Skeletal muscle tissue (tissue), 4 donors: Measurements from ENCODE around the gene DOCK4. TPM values are rescaled to one million over a fixed set of nuclear protein-coding genes. Genes with fewer than 3 reads are reported as not detected.
"Not testable (repeated sequence)": the region's sequence is repeated elsewhere in the genome, so short reads cannot be mapped to it uniquely, and the experiment has no call there.

ENCODE experiments used
- H3K27ac ChIP-seq: one replicate; pipeline ENCODE4 v1.7.0; 2013; ENCODE audit warnings: mild to moderate bottlenecking, low read depth, low read length, inconsistent platforms
- H3K27me3 ChIP-seq, 3 donors: one replicate each; pipeline ENCODE4 v1.7.0; 2013; ENCODE audit warnings: low read length in 3 of 3; ENCODE audit not compliant: control insufficient read depth in 3 of 3, insufficient read depth in 3 of 3
- H3K36me3 ChIP-seq, 3 donors: one replicate each; pipeline ENCODE4 v1.7.0; 2013; ENCODE audit warnings: low read length in 3 of 3; ENCODE audit not compliant: control insufficient read depth in 3 of 3, insufficient read depth in 3 of 3
- H3K4me1 ChIP-seq, 3 donors: one replicate each; pipeline ENCODE4 v1.7.0; 2013; ENCODE audit warnings: low read length in 3 of 3, mild to moderate bottlenecking in 3 of 3; ENCODE audit not compliant: control insufficient read depth in 3 of 3, insufficient read depth in 3 of 3
- H3K4me3 ChIP-seq, 3 donors: one replicate each; pipeline ENCODE4 v1.7.0; 2013; ENCODE audit warnings: low read length in 3 of 3
- H3K9ac ChIP-seq, 3 donors: one replicate each; pipeline ENCODE4 v1.7.0; 2013; ENCODE audit warnings: low read length in 3 of 3, mild to moderate bottlenecking in 3 of 3, moderate library complexity in 2 of 3, low read depth in 1 of 3
- H3K9me3 ChIP-seq, 3 donors: one replicate each; pipeline ENCODE4 v1.7.0; 2013; ENCODE audit warnings: low read length in 3 of 3; ENCODE audit not compliant: control insufficient read depth in 3 of 3
- total RNA-seq: library from RNA; depleted of rRNA; stranded (reverse); fragments of >200 nt; gene quantifications from one replicate; pipeline ENCODE4 v1.2.3, GENCODE V29; 2014
- donor health status: Osteomylitis.

The DOCK4 gene
- total RNA-seq, 1 donor from 2014 or later: 24.5 TPM

DNA sequence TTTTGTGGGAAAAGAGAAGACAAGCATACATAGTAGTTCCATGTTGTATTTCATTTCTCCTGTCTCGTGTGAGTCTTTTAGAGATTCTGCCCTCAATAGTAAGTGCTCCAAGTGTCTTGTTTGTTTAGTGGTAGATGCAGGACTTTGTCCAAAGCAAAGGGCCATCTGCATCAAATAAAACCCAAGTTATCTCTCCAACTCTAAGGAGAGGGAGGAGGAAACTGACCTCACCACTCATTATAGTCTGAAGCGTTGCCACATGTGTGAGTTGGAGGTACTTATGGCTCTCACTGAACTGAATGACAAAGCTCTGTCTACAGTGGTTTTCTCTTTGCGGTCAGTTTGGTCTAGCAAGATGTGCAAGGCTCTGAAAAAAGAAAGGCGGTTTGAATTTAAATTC is 272.6 kb downstream of the DOCK4 start:
- Histone ChIP-seq H3K9me3 (no peaks in the 10 kb centered on the region), H3K27ac (no peak overlapping the region), H3K27me3 (no peaks in the 10 kb centered on the region), H3K4me3 (no peak overlapping the region), H3K9ac (no peak overlapping the region), H3K4me1 (no peaks in the 10 kb centered on the region), H3K36me3 (peaks cover 0 to 10% (median 8%) of the 10 kb centered on the region in 3 donors)

DNA sequence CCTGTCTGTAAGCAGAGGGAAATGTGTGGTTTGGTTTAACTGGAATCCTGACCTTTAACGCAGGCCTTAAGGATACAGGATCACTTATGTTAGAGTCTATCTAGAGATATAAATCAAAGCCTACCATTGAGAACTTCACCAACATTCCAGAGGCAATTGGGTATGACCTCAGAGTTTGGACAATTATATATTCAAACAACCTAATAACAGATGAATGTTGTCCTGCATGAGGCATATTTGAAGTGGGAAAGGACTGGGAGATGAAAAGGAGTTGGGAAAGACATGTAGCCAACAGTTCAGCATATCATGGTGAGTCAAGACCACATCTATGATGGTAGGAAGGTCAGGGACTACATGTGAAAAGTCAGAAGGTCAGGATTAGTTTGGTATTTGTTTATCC is 274.2 kb downstream of the DOCK4 start:
- no peaks in the 10 kb centered on the region for H3K27me3 ChIP-seq
- peaks cover 0 to 10% (median 4%) of the 10 kb centered on the region in 3 donors for H3K36me3 ChIP-seq
- no peak overlapping the region for H3K9ac ChIP-seq
- H3K4me1 ChIP-seq: no peaks in the 10 kb centered on the region
- H3K4me3 ChIP-seq: no peak overlapping the region
- no peaks in the 10 kb centered on the region for H3K9me3 ChIP-seq
- H3K27ac ChIP-seq: no peak overlapping the region

DNA sequence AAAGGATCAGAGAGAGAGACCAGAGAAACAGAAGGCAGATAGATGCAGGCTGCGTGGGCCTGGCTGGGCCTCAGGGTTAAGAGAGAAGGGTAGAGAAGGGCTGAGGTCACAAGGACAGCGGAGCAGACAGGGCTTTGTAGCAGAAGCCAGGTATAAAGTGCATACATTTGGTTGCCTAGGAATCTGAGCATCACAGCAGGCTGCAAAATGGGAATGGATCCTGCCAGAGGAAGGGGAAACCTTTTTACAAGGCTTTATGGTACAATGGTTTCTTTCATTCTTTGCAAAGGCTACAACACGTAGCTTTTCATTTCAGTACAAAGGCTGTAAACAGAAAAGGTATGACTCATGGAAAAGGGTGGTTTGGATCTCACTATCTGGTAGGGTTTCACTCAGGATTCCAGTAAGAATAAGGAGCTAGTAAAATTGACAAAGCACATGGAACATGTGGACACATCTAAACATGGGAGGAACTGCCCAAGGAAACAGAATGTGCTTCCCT is 275.1 kb downstream of the DOCK4 start:
- no peak overlapping the region for H3K27ac ChIP-seq
- peaks cover 0 to 10% (median 4%) of the 10 kb centered on the region in 3 donors for H3K36me3 ChIP-seq
- no peaks in the 10 kb centered on the region for H3K9me3 ChIP-seq
- no peak overlapping the region for H3K4me3 ChIP-seq
- H3K9ac ChIP-seq: no peak overlapping the region
- H3K4me1 ChIP-seq: no peaks in the 10 kb centered on the region
- no peaks in the 10 kb centered on the region for H3K27me3 ChIP-seq

DNA sequence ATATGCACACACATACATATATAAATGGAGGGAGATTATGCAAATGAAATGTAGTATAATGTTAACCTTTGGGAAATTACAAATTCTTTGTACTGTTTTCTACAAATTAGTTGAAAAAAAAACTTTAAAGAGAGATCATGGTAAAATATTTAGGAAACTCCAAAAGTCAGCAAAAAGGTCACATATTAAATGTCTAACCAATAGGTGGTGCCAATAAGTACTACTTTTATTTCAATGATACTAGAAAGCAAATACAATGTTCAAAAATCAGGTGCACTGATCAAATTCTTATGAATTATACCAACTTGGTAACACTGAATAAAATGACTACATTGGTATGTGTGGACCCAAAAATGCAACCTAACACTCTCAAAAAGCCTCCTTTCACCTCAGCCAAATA is 276.9 kb downstream of the DOCK4 start:
- H3K4me1 ChIP-seq: no peaks in the 10 kb centered on the region
- H3K9ac ChIP-seq: no peak overlapping the region
- no peak overlapping the region for H3K4me3 ChIP-seq
- no peaks in the 10 kb centered on the region for H3K27me3 ChIP-seq
- H3K36me3 ChIP-seq: peaks cover 0 to 4% (median 4%) of the 10 kb centered on the region in 3 donors
- H3K27ac ChIP-seq: no peak overlapping the region
- no peaks in the 10 kb centered on the region for H3K9me3 ChIP-seq

DNA sequence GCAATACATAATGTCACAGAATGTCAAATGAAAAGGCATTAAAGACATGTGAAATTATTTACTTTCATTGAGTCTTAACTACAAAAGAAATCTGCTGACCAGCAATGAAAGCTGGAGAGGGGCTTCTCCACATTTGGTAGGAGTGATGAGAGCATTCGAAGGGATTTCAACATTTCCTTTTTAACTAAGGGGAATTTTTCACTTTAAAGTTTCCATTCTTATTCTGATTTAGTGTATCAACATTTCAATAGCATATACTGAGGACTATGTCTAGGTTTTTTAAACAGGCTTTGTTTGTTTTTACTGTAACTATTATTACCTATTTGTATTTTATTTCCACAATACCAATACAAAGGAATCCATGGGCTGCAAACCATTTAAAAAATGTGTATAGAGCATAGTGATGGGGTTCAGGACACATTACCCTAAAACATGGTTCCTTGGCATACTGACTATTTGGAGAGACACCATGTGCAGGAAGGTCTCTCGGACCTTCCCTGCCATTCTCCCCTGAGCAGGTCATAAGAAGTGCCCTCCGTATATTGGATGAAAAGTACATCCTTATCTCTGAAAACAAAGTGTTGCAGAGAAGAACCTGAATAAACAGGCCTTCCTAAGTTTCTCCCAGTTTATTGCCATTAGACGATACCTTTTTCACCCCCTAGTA is 278.7 kb downstream of the DOCK4 start:
- H3K4me3 ChIP-seq: no peak overlapping the region
- H3K9me3 ChIP-seq: no peaks in the 10 kb centered on the region
- H3K9ac ChIP-seq: no peak overlapping the region
- no peaks in the 10 kb centered on the region for H3K27me3 ChIP-seq
- H3K36me3 ChIP-seq: no peaks in the 10 kb centered on the region
- H3K4me1 ChIP-seq: no peaks in the 10 kb centered on the region
- H3K27ac ChIP-seq: no peak overlapping the region

DNA sequence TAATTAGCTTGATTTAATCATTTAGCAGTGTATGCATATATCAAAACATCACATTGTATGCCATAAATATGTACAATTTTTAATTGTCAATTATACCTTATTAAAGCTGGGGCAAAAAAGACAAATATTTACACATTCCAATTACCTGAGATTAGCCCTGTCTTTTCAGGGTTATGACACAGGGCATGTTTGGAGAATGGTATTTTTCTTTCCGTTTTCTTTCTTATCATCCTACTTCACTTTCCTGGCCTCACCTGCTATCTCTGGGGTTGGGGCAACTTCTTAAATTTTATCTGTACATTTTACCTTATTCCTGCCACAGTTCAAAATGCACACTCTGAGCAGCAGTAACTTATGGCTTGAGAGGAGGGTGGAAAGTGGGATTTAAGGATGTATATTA is 285.9 kb downstream of the DOCK4 start:
- no peaks in the 10 kb centered on the region for H3K9me3 ChIP-seq
- no peak overlapping the region for H3K9ac ChIP-seq
- H3K36me3 ChIP-seq: no peaks in the 10 kb centered on the region
- no peak overlapping the region for H3K4me3 ChIP-seq
- H3K4me1 ChIP-seq: no peaks in the 10 kb centered on the region
- H3K27me3 ChIP-seq: no peaks in the 10 kb centered on the region
- no peak overlapping the region for H3K27ac ChIP-seq

DNA sequence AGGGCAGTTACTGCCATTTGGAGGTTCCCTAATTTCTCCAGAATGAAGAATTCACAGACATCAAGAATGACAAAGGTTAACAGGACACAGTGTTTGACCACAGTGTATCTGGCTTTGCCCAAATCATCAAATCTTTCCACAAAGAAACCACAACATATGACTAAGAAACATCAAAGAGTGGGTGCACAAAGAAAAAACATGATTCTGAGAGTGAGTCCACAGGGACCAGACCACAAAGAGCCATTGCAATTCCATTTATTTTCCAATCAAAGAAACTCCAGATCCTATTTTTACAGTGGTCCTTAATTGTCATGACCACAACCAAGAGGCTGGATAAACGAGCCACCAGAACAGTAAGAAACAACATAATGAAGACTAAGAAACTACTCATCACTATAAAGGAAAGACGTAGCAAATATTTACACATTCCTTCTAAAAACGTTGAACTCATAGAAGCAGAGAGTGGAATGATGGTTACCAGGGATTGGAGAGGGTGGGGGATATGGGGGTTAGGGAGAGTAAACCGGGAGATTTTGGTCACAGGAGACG is 286.5 kb downstream of the DOCK4 start:
- Histone ChIP-seq H3K27ac (no peak overlapping the region), H3K36me3 (no peaks in the 10 kb centered on the region), H3K4me3 (no peak overlapping the region), H3K4me1 (no peaks in the 10 kb centered on the region), H3K9ac (no peak overlapping the region), H3K27me3 (no peaks in the 10 kb centered on the region), H3K9me3 (no peaks in the 10 kb centered on the region)

DNA sequence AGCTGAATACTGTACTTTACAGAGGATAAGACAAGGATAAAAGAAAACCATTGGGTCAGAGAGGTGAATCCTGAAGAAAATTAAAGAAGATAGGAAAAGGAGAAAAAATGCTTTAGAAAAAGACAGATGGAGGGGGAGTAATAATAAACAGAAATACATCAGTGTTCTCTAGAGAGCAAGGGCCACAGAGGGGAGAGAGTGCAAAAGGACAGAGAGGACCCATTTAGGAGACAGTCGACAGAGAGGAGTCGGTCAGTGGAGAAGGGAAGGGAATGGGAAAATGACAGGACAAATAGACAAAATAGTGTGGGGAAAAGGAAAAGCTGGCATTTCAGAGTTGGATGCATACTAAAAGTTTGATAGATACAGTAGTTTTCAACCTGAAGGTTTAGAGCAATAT is 287.0 kb downstream of the DOCK4 start:
- Histone ChIP-seq H3K4me3 (no peak overlapping the region), H3K36me3 (no peaks in the 10 kb centered on the region), H3K27me3 (no peaks in the 10 kb centered on the region), H3K27ac (no peak overlapping the region), H3K9me3 (no peaks in the 10 kb centered on the region), H3K4me1 (no peaks in the 10 kb centered on the region), H3K9ac (no peak overlapping the region)

DNA sequence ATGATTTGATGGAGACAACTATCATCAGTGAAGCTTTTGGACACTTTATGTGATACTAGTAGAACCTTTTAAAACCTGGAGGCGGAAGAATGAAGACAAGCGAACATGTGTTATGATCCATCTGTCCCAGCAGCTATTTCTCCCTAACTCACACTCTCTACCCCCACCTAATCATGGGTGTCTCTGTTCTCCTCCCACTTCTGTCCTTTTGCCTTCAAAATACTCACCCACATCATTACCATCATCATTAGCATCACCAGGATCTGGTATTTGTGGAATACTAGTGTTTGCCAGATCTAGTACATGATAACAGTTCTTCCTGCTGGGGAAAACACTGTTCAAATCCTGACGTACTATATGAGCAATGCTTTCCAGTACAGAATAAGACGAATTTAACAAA is 287.7 kb downstream of the DOCK4 start:
- Histone ChIP-seq H3K9ac (no peak overlapping the region), H3K27me3 (no peaks in the 10 kb centered on the region), H3K9me3 (no peaks in the 10 kb centered on the region), H3K36me3 (no peaks in the 10 kb centered on the region), H3K27ac (no peak overlapping the region), H3K4me1 (no peaks in the 10 kb centered on the region), H3K4me3 (no peak overlapping the region)

DNA sequence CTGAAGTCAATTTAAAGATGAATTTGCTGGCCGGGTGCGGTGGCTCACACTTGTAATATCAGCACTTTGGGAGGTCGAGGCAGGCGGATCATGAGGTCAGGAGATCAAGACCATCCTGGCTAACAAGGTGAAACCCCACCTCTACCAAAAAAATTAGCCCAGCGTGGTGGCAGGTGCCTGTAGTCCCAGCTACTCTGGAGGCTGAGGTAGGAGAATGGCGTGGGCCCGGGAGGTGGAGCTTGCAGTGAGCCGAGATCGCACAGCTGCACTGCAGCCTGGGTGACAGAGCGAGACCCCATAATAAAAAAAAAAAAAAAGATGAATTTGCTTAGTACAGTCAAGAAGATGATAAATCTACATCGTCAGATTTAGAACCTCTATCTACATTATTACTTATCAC is 288.8 kb downstream of the DOCK4 start:
- H3K36me3 ChIP-seq, H3K4me3 ChIP-seq, H3K9me3 ChIP-seq, H3K4me1 ChIP-seq, H3K9ac ChIP-seq, H3K27ac ChIP-seq, H3K27me3 ChIP-seq: not testable (repeated sequence)
